Germinal center (tissue), 1 donor: Measurements from ENCODE around the gene CFAP45.
A peak's percentile ranks its signal among the peaks of the same experiment; 100 is the strongest.

Experiments
- DNase-seq: peaks from one replicate; pipeline ENCODE4 v3.0.0; 2012; ENCODE audit warnings: mixed read lengths, low spot score

Gene CFAP45

GRCh38 chr1:159849626-159850366 is 50.2 kb downstream of the CFAP45 start:
- no peak for DNase-seq

GRCh38 chr1:159848326-159848725 is 51.6 kb downstream of the CFAP45 start:
- DNase-seq = no peak

GRCh38 chr1:159847231-159847630 is 52.7 kb downstream of the CFAP45 start:
- no peak for DNase-seq

- no peak for DNase-seq
Measured at GRCh38 chr1:159845751-159846629, 54.0 kb downstream of the CFAP45 start.

- no peak for DNase-seq
Measured at GRCh38 chr1:159843459-159843858, 56.5 kb downstream of the CFAP45 start.

GRCh38 chr1:159841749-159842148 is 58.2 kb downstream of the CFAP45 start:
- DNase-seq = no peak

- peak; percentile 41 for DNase-seq
Measured at GRCh38 chr1:159839116-159839849, 60.7 kb downstream of the CFAP45 start.

- no peak for DNase-seq
Measured at GRCh38 chr1:159838715-159839114, 61.2 kb downstream of the CFAP45 start.

- DNase-seq = no peak
Measured at GRCh38 chr1:159835862-159836525, 64.0 kb downstream of the CFAP45 start.

- no peak for DNase-seq
Measured at GRCh38 chr1:159835356-159835755, 64.6 kb downstream of the CFAP45 start.

GRCh38 chr1:159832309-159832708 is 67.7 kb downstream of the CFAP45 start:
- DNase-seq = no peak

GRCh38 chr1:159831412-159832141 is 68.4 kb downstream of the CFAP45 start:
- no peak for DNase-seq

GRCh38 chr1:159830722-159831121 is 69.2 kb downstream of the CFAP45 start:
- DNase-seq = no peak

- no peak for DNase-seq
Measured at GRCh38 chr1:159829822-159830465, 70.0 kb downstream of the CFAP45 start.

- DNase-seq = peak; percentile 72
Measured at GRCh38 chr1:159829273-159829634, 70.7 kb downstream of the CFAP45 start.

GRCh38 chr1:159828581-159829272 is 71.2 kb downstream of the CFAP45 start:
- DNase-seq = no peak

- DNase-seq = no peak
Measured at GRCh38 chr1:159828176-159828575, 71.8 kb downstream of the CFAP45 start.

GRCh38 chr1:159827549-159827948 is 72.4 kb downstream of the CFAP45 start:
- no peak for DNase-seq

GRCh38 chr1:159827102-159827490 is 72.9 kb downstream of the CFAP45 start:
- DNase-seq = no peak

- no peak for DNase-seq
Measured at GRCh38 chr1:159826441-159827101, 73.4 kb downstream of the CFAP45 start, which contains the start of gene SLAMF8. SLAMF8 (plus strand) TSS chr1:159826873; CDS start chr1:159826899, 26 bp downstream.
